ENCODE results near the gene KLC1.

Gene KLC1

DNA sequence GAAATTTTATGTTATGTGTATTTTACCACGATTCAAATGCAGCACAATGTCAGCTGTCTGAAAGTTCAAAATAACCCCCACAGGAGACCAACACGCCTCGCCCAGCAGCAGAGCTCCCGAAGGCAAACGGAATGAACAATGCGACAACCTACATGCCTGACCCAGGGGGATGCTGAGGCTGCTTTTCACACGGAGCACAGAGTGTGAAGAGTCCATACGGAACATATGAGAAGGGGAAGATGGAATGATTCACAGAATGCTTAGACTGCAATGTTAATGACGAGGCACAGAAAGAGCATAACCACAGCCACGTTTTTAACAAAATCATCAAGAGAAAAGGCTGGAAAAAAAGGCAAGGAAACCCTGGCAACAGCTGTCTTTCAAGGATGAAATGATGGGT lies 109.2 kb downstream of the KLC1 start:
- no peak for DNase-seq (ENCODE audit: extremely low read depth, low read depth)
- H3K4me3 ChIP-seq (replicated peaks; ENCODE audit: low read depth, low read length) = no peak overlapping the region
- TF ChIP-seq, protein P1, sequence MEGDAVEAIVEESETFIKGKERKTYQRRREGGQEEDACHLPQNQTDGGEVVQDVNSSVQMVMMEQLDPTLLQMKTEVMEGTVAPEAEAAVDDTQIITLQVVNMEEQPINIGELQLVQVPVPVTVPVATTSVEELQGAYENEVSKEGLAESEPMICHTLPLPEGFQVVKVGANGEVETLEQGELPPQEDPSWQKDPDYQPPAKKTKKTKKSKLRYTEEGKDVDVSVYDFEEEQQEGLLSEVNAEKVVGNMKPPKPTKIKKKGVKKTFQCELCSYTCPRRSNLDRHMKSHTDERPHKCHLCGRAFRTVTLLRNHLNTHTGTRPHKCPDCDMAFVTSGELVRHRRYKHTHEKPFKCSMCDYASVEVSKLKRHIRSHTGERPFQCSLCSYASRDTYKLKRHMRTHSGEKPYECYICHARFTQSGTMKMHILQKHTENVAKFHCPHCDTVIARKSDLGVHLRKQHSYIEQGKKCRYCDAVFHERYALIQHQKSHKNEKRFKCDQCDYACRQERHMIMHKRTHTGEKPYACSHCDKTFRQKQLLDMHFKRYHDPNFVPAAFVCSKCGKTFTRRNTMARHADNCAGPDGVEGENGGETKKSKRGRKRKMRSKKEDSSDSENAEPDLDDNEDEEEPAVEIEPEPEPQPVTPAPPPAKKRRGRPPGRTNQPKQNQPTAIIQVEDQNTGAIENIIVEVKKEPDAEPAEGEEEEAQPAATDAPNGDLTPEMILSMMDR (IDR thresholded peaks at IDR 0.05; ENCODE audit: low read depth, low read length, missing control alignments) = no peak

DNA sequence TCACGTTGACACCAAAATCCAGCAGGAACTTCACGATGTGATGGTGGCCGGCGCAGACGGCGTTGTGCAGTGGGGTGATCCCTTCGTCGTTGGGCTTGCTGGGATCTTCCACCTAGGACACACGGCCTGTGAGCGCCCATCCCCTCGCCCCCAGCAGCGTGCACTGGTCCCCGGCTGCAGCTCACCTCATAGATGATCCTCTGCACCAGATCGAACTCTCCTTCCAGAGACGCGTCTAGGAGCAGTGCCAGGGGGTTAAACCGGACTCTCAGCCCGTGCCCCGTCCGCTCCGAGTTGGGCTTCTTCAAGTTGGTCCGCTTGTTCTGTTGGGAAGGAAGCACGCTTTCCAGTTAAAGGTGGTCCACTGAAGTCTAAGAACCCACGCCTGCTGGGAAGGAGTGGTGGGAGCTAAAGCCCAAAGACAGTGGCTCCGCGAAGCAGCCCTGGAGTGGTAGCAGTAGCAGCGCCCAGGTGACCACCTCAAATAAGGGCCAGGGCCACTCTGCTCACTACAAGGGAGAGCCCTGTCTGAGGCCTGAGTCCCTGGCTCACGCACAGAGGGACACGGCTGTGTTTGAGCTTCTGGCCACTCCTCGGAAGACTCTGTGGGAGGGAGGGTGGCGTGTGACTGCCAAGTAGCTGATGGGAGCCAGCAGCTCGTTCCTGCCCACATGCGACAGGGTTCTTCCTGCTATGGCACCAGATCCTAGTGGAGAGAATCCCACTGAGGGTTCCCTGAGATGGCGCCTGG lies 109.9 kb downstream of the KLC1 start:
- H3K4me3 ChIP-seq (replicated peaks; ENCODE audit: low read depth, low read length) = no peak overlapping the region
- no peak for DNase-seq (ENCODE audit: extremely low read depth, low read depth)
- TF ChIP-seq, protein P1 (IDR thresholded peaks at IDR 0.05; ENCODE audit: low read depth, low read length, missing control alignments) = no peak

DNA sequence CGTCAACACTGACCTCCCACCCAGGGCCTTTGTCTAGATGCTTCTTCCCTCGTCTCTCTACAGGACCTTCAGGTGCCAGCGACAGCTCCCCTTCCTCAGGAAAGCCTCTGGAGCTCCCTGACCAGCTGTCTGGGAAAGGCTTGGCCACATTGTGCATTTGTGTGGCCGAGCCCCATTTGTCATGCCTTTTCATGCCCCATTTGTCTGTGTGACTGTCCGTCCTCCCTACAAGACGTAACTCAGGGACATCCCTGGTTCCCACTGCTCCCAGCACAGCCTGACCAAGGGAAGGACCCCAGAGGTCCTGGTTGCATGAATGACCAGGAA lies 110.4 kb downstream of the KLC1 start:
- no peak overlapping the region for H3K4me3 ChIP-seq (replicated peaks; ENCODE audit: low read depth, low read length)
- TF ChIP-seq, protein P1 (IDR thresholded peaks at IDR 0.05; ENCODE audit: low read depth, low read length, missing control alignments) = no peak
- DNase-seq (ENCODE audit: extremely low read depth, low read depth) = no peak

DNA sequence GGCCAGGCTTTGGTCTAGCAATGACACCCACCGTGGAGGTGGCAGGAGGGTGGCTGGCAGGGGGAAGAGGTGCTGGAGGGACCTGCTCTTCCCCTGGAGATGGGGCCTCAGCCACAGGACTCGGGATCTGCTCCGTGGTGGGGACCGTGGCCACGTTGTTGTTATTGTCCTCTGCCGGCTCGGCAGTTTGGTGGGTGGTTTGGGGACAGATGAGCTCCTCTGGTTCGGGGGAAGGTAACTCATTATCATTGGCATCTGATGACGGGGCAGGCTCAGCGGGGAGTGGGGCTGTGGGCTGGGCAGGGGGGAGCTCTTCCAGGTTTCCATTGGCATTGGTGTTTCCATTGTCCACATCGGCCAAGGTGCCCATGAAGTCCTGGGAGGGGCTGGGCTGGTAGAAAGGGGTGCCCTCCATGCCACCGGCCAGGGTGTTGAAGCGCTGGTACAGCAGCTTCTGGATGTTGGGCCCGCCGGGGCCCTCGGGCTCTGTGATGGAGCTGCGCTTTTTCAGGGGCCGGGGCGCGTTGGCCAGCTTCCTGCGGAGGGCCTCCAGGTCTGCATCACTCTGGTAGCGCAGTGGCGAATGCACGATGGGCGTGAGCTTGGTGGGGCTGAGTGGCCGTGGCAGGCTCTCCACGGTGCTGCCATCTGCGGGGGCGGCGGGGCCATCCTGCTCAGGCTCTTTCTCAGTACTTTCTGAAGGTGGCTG lies 110.9 kb downstream of the KLC1 start:
- no peak for DNase-seq (ENCODE audit: extremely low read depth, low read depth)
- TF ChIP-seq, protein P1 (IDR thresholded peaks at IDR 0.05; ENCODE audit: low read depth, low read length, missing control alignments) = no peak
- no peak overlapping the region for H3K4me3 ChIP-seq (replicated peaks; ENCODE audit: low read depth, low read length)

DNA sequence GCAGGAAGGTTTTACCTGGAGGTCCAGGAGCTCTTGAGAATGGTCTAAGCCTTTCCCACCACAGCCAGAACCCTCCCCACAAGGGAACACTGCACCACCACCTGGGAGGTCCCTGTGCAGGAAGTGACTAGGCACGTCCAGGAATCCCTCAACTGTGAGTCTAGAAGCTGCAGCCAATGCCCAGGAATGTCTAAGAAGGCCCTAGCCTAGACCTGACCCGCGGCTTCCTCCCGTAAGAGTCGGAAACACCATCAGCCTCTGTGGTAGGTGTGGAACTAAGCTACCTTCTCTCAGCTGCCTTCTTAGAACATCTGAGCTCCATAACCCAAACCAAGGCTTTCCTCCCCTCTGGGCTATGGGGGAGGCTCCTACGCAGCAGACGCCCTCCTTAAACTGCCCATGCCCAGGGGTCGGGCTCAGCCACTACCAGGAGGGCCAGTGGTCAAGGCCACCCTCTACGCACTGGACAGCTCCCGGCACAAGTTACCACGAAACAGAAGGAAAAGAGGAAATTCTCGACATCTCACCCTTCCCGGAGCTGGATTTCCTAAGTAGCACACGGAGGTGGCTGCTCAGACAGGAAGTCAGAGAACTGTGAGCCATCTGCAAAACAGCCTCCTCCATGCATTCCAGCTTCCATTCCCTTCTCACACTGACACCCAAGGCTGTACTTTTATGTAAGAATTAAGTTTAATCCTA lies 112.1 kb downstream of the KLC1 start:
- H3K4me3 ChIP-seq (replicated peaks; ENCODE audit: low read depth, low read length) = no peak overlapping the region
- TF ChIP-seq, protein P1 (IDR thresholded peaks at IDR 0.05; ENCODE audit: low read depth, low read length, missing control alignments) = no peak
- DNase-seq (ENCODE audit: extremely low read depth, low read depth) = no peak

DNA sequence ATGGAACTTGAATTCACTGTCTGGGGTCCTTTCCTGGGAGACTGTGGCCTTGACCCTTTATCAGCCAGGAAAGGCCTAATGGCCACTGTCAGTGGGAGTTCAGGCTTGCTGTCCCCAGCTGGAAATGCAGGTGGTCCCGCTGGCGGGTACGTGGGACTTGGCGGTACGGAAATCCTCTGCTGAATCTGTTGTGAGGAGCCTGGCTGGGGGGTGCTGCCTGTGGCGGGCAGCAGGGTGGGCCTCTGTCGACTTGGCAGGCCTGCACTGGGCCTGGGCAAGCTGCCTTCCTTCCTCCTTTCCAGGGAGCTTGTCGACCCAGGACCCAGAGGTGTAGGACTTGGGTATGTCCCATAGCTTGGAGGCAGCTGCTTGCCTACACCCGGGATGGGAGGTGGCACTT lies 112.9 kb downstream of the KLC1 start:
- TF ChIP-seq, protein P1 (IDR thresholded peaks at IDR 0.05; ENCODE audit: low read depth, low read length, missing control alignments) = no peak
- no peak overlapping the region for H3K4me3 ChIP-seq (replicated peaks; ENCODE audit: low read depth, low read length)
- no peak for DNase-seq (ENCODE audit: extremely low read depth, low read depth)

Measured in HFF-Myc (cell line).